H1 (cell line): ENCODE measurements around the gene RAD51D. TPM values are rescaled to one million over a fixed set of nuclear protein-coding genes. Genes with fewer than 3 reads are reported as not detected.

ENCODE experiments used
- CHD7 ChIP-seq: fragments of 300-600 bp; sonication (generic); IDR thresholded peaks from 2 replicates; pipeline ENCODE4 v1.7.1; 2012; ENCODE audit warnings: low read length, moderate library complexity, mild to moderate bottlenecking, inconsistent platforms; ENCODE audit not compliant: insufficient replicate concordance
- polyA plus RNA-seq, 7 experiments: library from polyadenylated mRNA; depleted of rRNA in 3 of 7; stranded (reverse) in 5 of 7; unstranded in 2 of 7; fragments of >200 nt in 5 of 7; fragments of 200-250 nt in 2 of 7; gene quantifications; 1 replicate in 5 of 7; 2 replicates in 1 of 7; 4 replicates in 1 of 7; pipeline versions ENCODE4 v1.2.1 to v1.2.3, GENCODE V29; 2011 to 2013; ENCODE audit warnings: missing spikeins in 2 of 7, mixed read lengths in 2 of 7
- total RNA-seq: library from RNA; stranded (reverse); fragmentation: NEBNext Ultra II Directional; extraction: Animal tissue kit (Norgen Biotek cat#: 25700); gene quantifications from 2 replicates; pipeline ENCODE4 v1.2.1, GENCODE V29; 2021

Gene RAD51D
- total and polyA plus RNA-seq, 2 of the 8 experiments (the other 6 are each of a cell fraction or from before 2014, with no cell fraction given): 10.2 to 12.9 TPM

- no peak for TF ChIP-seq CHD7
These were observed 31.8 kb downstream of the RAD51D start (continued) for GRCh38 chr17:35087731-35088355.
